ENCODE measurements around the gene BRI3.

Gene BRI3, protein sequence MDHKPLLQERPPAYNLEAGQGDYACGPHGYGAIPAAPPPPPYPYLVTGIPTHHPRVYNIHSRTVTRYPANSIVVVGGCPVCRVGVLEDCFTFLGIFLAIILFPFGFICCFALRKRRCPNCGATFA

DNA sequence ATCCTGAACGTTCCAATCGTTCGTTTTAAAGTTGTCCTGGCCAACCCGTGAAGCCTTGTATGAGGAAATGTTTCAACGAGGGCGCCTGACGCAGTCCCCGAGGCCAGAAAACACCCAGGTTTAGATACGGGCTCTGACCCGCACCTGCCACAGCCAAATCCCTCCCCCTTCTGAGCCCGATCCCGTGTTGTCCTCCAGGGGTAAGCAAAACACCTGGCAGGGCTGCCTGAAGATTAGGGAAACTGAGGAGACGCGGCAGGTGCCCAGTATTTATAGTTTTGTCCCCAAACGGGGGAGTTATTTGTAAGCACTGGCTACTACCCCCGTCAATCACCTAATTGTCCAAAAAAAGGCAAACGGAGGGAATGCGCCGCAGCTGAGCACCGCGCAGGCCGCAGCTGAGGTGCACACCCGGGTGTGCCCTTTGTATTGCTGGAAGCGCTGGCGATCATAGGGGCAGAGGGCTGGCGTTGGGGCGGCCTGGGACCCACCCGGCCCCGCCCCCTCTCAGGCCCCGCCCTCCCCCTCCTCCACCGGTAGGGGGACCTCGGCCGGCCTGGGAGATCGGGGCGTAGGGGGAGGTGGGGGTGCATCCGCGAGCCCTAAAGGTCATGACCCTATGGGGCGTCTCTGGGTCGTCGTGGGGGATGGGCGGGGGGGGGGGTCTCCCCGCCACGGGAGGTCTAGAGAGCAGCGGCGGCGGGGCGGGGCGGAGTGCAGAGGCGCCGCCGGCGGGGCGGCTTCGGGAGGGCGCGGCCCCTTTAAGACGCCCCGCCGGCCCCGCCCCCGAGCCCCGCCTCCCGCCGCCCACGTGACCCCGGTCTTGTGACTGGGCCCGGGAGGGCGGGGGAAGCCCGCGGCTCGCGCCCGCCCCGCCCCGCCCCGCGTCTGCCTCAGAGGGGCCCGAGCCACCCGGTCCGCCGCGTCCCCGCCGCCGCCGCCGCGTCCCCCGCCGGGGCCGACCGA lies at the start of gene BRI3:
TSS of gene BRI3 (plus strand) at position 896 of the 966 bp plus-strand sequence. CDS start 110 bp downstream, outside the sequence.
- H3K27ac ChIP-seq, result peak within 1 kb of the TSS; percentile 94 to 99 (median 98)
- H3K4me3 ChIP-seq, result peak within 1 kb of the TSS; percentile 71 to 98 (median 91)

DNA sequence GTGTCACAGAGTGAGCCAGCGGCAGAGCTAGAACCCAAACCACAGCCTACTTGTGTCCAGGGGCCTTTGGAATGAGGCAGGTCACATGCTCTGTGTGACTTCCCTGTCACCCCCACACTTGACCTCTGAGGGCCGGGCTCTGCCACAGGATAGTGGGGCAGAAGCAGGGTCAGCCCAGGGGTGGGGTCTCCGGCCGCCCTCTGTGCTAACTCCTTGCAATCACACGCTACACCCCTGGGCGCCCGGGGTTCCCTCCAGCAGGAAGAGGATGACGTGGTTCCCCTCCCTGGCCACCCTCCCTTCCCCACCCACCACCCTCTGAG lies 49.3 kb upstream of the BRI3 start:
- no peak overlapping the region for H3K4me3 ChIP-seq
- H3K27ac ChIP-seq, result no peak overlapping the region

DNA sequence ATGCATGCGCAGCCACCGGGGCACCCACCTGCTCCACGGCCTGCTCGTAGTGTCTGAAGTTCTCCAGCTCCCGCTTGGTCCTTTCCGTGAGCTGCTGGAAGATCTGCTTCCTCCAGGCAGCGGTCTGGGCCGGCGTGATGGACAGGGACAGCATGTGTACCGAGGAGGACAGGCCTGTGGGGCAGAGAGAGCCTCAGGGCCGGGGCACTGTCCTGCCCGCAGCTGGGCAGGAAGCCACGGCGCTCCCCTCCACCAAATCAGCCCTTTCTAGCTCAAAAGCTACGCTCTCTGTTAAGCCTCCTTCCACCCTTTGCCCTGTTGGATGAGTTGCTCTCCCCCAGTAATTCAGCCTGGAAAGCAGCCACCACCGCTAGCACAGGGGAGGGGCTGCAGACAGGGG lies 48.7 kb upstream of the BRI3 start:
- Histone ChIP-seq H3K4me3 (no peak overlapping the region), H3K27ac (no peak overlapping the region)

GRCh38 chr7:98233219-98234070 lies 48.0 kb upstream of the BRI3 start:
- no peak overlapping the region for H3K4me3 ChIP-seq
- no peak overlapping the region for H3K27ac ChIP-seq

DNA sequence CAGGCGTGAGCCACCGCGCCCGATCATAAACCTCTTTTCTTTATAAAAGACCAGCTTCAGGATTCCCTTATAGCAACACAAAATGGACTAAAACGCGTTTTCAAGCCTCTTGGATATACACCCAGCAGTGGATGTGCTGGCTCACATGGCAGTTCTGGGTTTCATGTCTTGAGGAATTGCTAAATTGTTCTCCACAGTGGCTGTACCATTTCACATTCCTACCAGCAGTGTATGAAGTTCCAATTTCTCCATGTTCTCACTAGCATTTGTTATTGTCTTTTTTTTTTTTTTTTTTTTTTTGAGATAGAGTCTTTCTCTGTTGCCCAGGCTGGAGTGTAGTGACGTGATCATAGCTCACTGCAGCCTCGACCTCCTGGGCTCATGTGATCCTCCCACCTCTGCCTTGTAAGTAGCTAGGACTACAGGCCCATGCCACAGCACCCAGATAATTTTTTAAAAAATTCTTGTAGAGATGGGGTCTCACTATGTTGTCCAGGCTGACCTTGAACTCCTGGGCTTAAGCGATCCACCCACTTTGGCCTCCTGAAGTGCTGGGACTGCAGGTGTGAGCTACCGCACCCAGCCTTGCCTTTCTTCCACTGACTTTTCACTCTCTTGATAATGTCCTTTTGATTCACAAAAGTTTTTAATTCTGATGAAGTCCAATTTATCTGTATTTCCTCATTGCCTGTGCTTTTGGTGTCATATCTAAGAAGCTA lies 46.9 kb upstream of the BRI3 start:
- Histone ChIP-seq H3K27ac (no peak overlapping the region), H3K4me3 (no peak overlapping the region)

GRCh38 chr7:98235901-98236300 lies 45.6 kb upstream of the BRI3 start:
- H3K4me3 ChIP-seq, result no peak overlapping the region
- H3K27ac ChIP-seq, result no peak overlapping the region

GRCh38 chr7:98236355-98237185 lies 44.9 kb upstream of the BRI3 start:
- Histone ChIP-seq H3K27ac (no peak overlapping the region), H3K4me3 (no peak overlapping the region)

GRCh38 chr7:98238076-98238475 lies 43.4 kb upstream of the BRI3 start:
- no peak overlapping the region for H3K4me3 ChIP-seq
- H3K27ac ChIP-seq, result no peak overlapping the region

DNA sequence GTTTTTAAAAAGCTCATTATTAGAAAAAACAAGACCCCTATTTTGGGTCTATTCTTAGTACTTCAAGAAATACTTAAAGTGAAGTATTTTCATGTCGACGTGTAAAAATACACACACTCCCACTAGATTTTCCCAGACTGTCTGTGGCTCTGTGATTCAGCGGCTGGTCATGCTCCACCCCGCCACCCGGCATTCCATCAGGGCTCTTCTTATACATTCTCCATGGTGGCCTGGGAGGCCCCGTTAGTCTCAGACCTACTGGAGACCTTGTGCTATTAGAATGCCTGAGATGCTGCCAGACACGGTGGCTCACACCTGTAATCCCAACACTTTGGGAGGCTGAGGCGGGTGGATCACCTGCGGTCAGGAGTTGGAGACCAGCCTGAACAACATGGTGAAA lies 42.5 kb upstream of the BRI3 start:
- Histone ChIP-seq H3K4me3 (no peak overlapping the region), H3K27ac (no peak overlapping the region)

- Histone ChIP-seq H3K4me3 (no peak overlapping the region), H3K27ac (no peak overlapping the region)
These were observed 40.4 kb upstream of the BRI3 start for GRCh38 chr7:98240961-98241673.

DNA sequence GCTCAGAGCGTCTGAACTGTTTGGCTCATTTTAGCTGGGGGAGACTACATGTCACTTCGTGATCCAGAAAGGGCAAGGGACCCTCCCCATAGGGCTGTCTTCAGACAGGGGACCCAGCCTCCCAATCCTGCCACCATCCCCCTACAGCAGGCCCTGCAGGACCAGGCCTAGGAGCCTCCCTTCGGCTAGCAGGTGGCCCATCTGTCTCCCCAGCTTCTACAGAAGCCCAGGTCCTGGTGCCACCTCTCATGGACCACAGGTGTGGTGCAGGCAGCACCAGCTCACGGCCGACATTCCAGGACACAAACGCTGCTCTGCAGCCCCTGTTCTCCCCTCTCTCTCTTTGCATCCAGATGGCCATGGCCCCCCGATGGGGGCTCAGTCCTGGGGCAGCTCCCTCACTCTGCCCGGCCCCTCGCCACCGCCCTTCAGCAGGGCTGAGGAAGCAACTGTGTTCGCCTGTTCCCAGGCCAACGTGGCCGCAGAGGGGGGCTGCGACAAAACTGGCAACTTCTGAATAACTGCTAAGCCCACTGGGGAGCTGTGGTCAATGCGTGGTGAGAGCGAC lies 39.7 kb upstream of the BRI3 start:
- H3K27ac ChIP-seq, result no peak overlapping the region
- no peak overlapping the region for H3K4me3 ChIP-seq

DNA sequence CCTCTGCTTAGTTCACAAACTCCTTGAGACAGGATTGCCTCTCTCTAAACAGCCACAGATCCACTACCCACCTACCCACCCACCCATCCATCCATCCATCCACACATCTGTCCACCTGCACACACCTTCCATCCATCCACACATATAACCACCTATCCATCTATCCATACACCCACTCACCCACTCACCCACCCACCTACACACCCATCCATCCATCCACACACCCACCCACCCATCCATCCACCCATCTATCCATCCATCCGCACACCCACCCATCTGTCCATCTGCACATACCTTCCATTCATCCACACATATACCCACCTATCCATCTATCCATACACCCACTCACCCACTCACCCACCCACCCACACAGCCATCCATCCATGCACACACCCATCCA lies 39.1 kb upstream of the BRI3 start:
- no peak overlapping the region for H3K27ac ChIP-seq
- H3K4me3 ChIP-seq, result no peak overlapping the region

DNA sequence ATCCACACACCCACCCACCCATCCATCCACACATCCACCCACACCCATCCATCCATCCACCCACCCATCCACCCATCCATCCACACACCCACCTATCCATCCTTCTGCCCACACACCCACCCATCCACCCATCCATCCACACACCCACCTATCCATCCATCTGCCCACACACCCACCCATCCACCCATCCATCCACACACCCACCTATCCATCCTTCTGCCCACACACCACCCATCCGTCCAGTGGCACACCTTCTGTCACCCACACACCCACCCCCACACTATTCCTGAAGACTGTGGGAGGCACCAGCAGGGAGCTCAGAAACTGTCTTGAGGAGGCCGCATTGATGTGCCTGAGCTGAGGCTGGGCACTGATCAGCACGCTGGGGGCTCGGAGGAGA lies 38.6 kb upstream of the BRI3 start:
- H3K4me3 ChIP-seq, result no peak overlapping the region
- H3K27ac ChIP-seq, result no peak overlapping the region

DNA sequence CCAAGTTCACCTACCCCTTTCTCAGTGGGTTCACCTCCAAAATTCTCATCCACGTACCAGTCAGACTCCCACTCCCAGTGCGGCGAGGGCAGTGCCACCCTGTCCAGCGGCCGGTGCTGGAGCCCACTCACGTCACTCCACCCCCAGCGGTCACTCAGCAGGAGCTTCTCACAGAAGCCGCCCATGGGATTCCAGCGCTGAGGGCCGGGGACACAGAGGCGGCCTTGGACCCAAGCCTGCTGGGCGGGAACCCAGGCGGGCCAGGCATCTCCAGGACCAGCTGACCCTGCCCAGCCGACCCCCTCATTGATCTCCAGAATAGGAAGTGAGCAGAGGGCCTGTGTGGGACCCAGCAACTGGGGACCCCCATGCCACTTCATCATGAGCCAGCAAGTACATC lies 36.6 kb upstream of the BRI3 start:
- H3K27ac ChIP-seq, result no peak overlapping the region
- no peak overlapping the region for H3K4me3 ChIP-seq

- peak overlapping the region in 5 of 21 experiments; percentile 4 to 88 (median 37) for H3K27ac ChIP-seq
These were observed 33.3 kb upstream of the BRI3 start for GRCh38 chr7:98248156-98248555.

GRCh38 chr7:98249106-98249505 lies 32.4 kb upstream of the BRI3 start:
- no peak overlapping the region for H3K4me3 ChIP-seq
- H3K27ac ChIP-seq, result peak overlapping the region in 13 of 21 experiments; percentile 26 to 91 (median 55)

More at GRCh38 chr7:98248156-98248555, 33.3 kb upstream of the BRI3 start:
- H3K4me3 ChIP-seq, result no peak overlapping the region

GRCh38 chr7:98250789-98251188 lies 30.7 kb upstream of the BRI3 start:
- H3K27ac ChIP-seq, result peak overlapping the region in 18 of 21 experiments; percentile 18 to 91 (median 82)
- H3K4me3 ChIP-seq, result peak overlapping the region in 6 of 7 experiments; percentile 54 to 97 (median 76)

- Histone ChIP-seq H3K27ac (peak overlapping the region in 20 of 21 experiments; percentile 70 to 93 (median 82)), H3K4me3 (peak overlapping the region; percentile 54 to 97 (median 74))
These were observed 30.3 kb upstream of the BRI3 start for GRCh38 chr7:98251231-98251600.
